Stimulated activated naive CD8-positive, alpha-beta T cell treated with anti-CD3 and anti-CD28 coated beads, Interleukin-15, Interleukin-2, amounts not matched to agents 100 ng/mL and 50 ng/mL, for 24 hours (primary cell): Measurements from ENCODE around the gene IL19.

Source experiments
- H3K27ac Mint-ChIP-seq: one replicate; pipeline ENCODE4 v1.8.0; 2021; ENCODE audit warnings: mild to moderate bottlenecking, mixed read lengths
- H3K27me3 Mint-ChIP-seq: one replicate; pipeline ENCODE4 v1.8.0; 2021; ENCODE audit warnings: mixed read lengths
- H3K36me3 Mint-ChIP-seq: one replicate; pipeline ENCODE4 v1.8.0; 2021; ENCODE audit warnings: low read depth, mixed read lengths
- H3K4me1 Mint-ChIP-seq: one replicate; pipeline ENCODE4 v1.8.0; 2021; ENCODE audit warnings: low read depth, mixed read lengths
- H3K4me3 Mint-ChIP-seq: one replicate; pipeline ENCODE4 v1.8.0; 2021; ENCODE audit warnings: mild to moderate bottlenecking, mixed read lengths
- H3K9me3 Mint-ChIP-seq: one replicate; pipeline ENCODE4 v1.8.0; 2021; ENCODE audit warnings: mixed read lengths

Gene IL19

GRCh38 chr1:206816390-206817287, 46.1 kb downstream of the IL19 start:
- Mint-ChIP-seq H3K4me3 (peak overlapping the region; percentile 9), H3K27ac (peak overlapping the region; percentile 81), H3K36me3 (peaks cover 11% of the 10 kb centered on the region), H3K4me1 (peaks cover 47% of the 10 kb centered on the region), H3K27me3 (no peaks in the 10 kb centered on the region), H3K9me3 (peaks cover 12% of the 10 kb centered on the region)

- Mint-ChIP-seq H3K27me3 (no peaks in the 10 kb centered on the region), H3K27ac (no peak overlapping the region), H3K4me3 (no peak overlapping the region), H3K4me1 (peaks cover 31% of the 10 kb centered on the region), H3K36me3 (no peaks in the 10 kb centered on the region), H3K9me3 (no peaks in the 10 kb centered on the region)
Observed at GRCh38 chr1:206821493-206821892, 50.9 kb downstream of the IL19 start.

GRCh38 chr1:206823727-206824126, 53.2 kb downstream of the IL19 start:
- Mint-ChIP-seq H3K4me3 (no peak overlapping the region), H3K4me1 (peaks cover 26% of the 10 kb centered on the region), H3K9me3 (no peaks in the 10 kb centered on the region), H3K36me3 (no peaks in the 10 kb centered on the region), H3K27me3 (no peaks in the 10 kb centered on the region), H3K27ac (no peak overlapping the region)

GRCh38 chr1:206824331-206824730, 53.8 kb downstream of the IL19 start:
- Mint-ChIP-seq H3K27me3 (no peaks in the 10 kb centered on the region), H3K27ac (peak overlapping the region; percentile 30), H3K4me3 (no peak overlapping the region), H3K36me3 (no peaks in the 10 kb centered on the region), H3K9me3 (no peaks in the 10 kb centered on the region), H3K4me1 (peaks cover 32% of the 10 kb centered on the region)

- no peaks in the 10 kb centered on the region for H3K27me3 Mint-ChIP-seq
- no peaks in the 10 kb centered on the region for H3K36me3 Mint-ChIP-seq
- no peak overlapping the region for H3K27ac Mint-ChIP-seq
- peaks cover 43% of the 10 kb centered on the region for H3K4me1 Mint-ChIP-seq
- H3K4me3 Mint-ChIP-seq: no peak overlapping the region
- no peaks in the 10 kb centered on the region for H3K9me3 Mint-ChIP-seq
Observed at GRCh38 chr1:206826394-206826793, 55.8 kb downstream of the IL19 start.

GRCh38 chr1:206828061-206828460, 57.5 kb downstream of the IL19 start:
- Mint-ChIP-seq H3K27me3 (no peaks in the 10 kb centered on the region), H3K9me3 (no peaks in the 10 kb centered on the region), H3K4me3 (no peak overlapping the region), H3K4me1 (peaks cover 52% of the 10 kb centered on the region), H3K36me3 (no peaks in the 10 kb centered on the region), H3K27ac (no peak overlapping the region)

GRCh38 chr1:206828765-206829164, 58.2 kb downstream of the IL19 start:
- Mint-ChIP-seq H3K4me1 (peaks cover 59% of the 10 kb centered on the region), H3K4me3 (peak overlapping the region; percentile 54), H3K27me3 (no peaks in the 10 kb centered on the region), H3K9me3 (no peaks in the 10 kb centered on the region), H3K36me3 (no peaks in the 10 kb centered on the region), H3K27ac (peak overlapping the region; percentile 60)

- H3K9me3 Mint-ChIP-seq: no peaks in the 10 kb centered on the region
- H3K27me3 Mint-ChIP-seq: no peaks in the 10 kb centered on the region
- no peaks in the 10 kb centered on the region for H3K36me3 Mint-ChIP-seq
- peak overlapping the region; percentile 60 for H3K27ac Mint-ChIP-seq
- peak overlapping the region; percentile 54 for H3K4me3 Mint-ChIP-seq
- peaks cover 57% of the 10 kb centered on the region for H3K4me1 Mint-ChIP-seq
Observed at GRCh38 chr1:206829282-206829681, 58.7 kb downstream of the IL19 start.

GRCh38 chr1:206829875-206830274, 59.3 kb downstream of the IL19 start:
- Mint-ChIP-seq H3K9me3 (no peaks in the 10 kb centered on the region), H3K4me3 (no peak overlapping the region), H3K4me1 (peaks cover 54% of the 10 kb centered on the region), H3K27ac (no peak overlapping the region), H3K36me3 (no peaks in the 10 kb centered on the region), H3K27me3 (no peaks in the 10 kb centered on the region)

GRCh38 chr1:206831650-206832049, 61.1 kb downstream of the IL19 start:
- Mint-ChIP-seq H3K27ac (no peak overlapping the region), H3K27me3 (peaks cover 3% of the 10 kb centered on the region), H3K4me1 (peaks cover 53% of the 10 kb centered on the region), H3K36me3 (no peaks in the 10 kb centered on the region), H3K9me3 (no peaks in the 10 kb centered on the region), H3K4me3 (no peak overlapping the region)

GRCh38 chr1:206832352-206832880, 61.8 kb downstream of the IL19 start:
- no peaks in the 10 kb centered on the region for H3K9me3 Mint-ChIP-seq
- peaks cover 50% of the 10 kb centered on the region for H3K4me1 Mint-ChIP-seq
- H3K27ac Mint-ChIP-seq: no peak overlapping the region
- H3K4me3 Mint-ChIP-seq: no peak overlapping the region
- peaks cover 8% of the 10 kb centered on the region for H3K27me3 Mint-ChIP-seq
- no peaks in the 10 kb centered on the region for H3K36me3 Mint-ChIP-seq

- peaks cover 11% of the 10 kb centered on the region for H3K27me3 Mint-ChIP-seq
Observed at GRCh38 chr1:206833106-206833680, 62.6 kb downstream of the IL19 start.

GRCh38 chr1:206833801-206834200, 63.2 kb downstream of the IL19 start:
- Mint-ChIP-seq H3K9me3 (no peaks in the 10 kb centered on the region), H3K27ac (no peak overlapping the region), H3K36me3 (no peaks in the 10 kb centered on the region), H3K4me3 (no peak overlapping the region), H3K4me1 (peaks cover 39% of the 10 kb centered on the region), H3K27me3 (peaks cover 12% of the 10 kb centered on the region)

More at GRCh38 chr1:206833106-206833680, 62.6 kb downstream of the IL19 start:
- H3K27ac Mint-ChIP-seq: no peak overlapping the region
- peaks cover 45% of the 10 kb centered on the region for H3K4me1 Mint-ChIP-seq
- no peak overlapping the region for H3K4me3 Mint-ChIP-seq
- no peaks in the 10 kb centered on the region for H3K9me3 Mint-ChIP-seq
- H3K36me3 Mint-ChIP-seq: no peaks in the 10 kb centered on the region

GRCh38 chr1:206834217-206834616, 63.6 kb downstream of the IL19 start:
- Mint-ChIP-seq H3K4me3 (no peak overlapping the region), H3K27me3 (peaks cover 12% of the 10 kb centered on the region), H3K27ac (no peak overlapping the region), H3K36me3 (no peaks in the 10 kb centered on the region), H3K9me3 (no peaks in the 10 kb centered on the region), H3K4me1 (peaks cover 35% of the 10 kb centered on the region)

GRCh38 chr1:206834711-206835110, 64.1 kb downstream of the IL19 start:
- Mint-ChIP-seq H3K27ac (no peak overlapping the region), H3K4me3 (no peak overlapping the region), H3K36me3 (no peaks in the 10 kb centered on the region), H3K9me3 (no peaks in the 10 kb centered on the region), H3K27me3 (peaks cover 12% of the 10 kb centered on the region), H3K4me1 (peaks cover 30% of the 10 kb centered on the region)
